Stimulated activated CD4-positive, alpha-beta T cell treated with anti-CD3 and anti-CD28 coated beads, Interleukin-15, amount 100 ng/mL, for 1 hour (primary cell): Measurements from ENCODE around the gene CAV3.

Experiments used
- DNase-seq, 2 donors: peaks; one replicate each; pipeline ENCODE4 v3.0.0-alpha.2; 2020; ENCODE audit warnings: low read depth in 1 of 2, low spot score in 1 of 2

Gene CAV3

GRCh38 chr3:8793242-8793641 lies 59.6 kb downstream of the CAV3 start:
- no peak for DNase-seq

GRCh38 chr3:8794247-8794646 lies 60.6 kb downstream of the CAV3 start:
- DNase-seq = no peak
